ENCODE data around the gene FN3KRP. TPM values are rescaled to one million over a fixed set of nuclear protein-coding genes. Genes with fewer than 3 reads are reported as not detected.

Gene FN3KRP
- total and polyA plus RNA-seq, 2 of the 13 experiments (the other 11 are each of a cell fraction or from before 2014, with no cell fraction given) = 22.4 to 28.2 TPM

- TF ChIP-seq ZNF142 (CRISPR knock-in tag; IDR thresholded peaks at IDR 0.05) (no peak), GABPA (IDR thresholded peaks at IDR 0.05; ENCODE audit: low read depth, low read length) (no peak), GABPA (CRISPR knock-in tag; IDR thresholded peaks at IDR 0.05; ENCODE audit: low read depth) (no peak), SSRP1 (CRISPR knock-in tag; IDR thresholded peaks at IDR 0.05) (no peak), FOXJ3 (CRISPR knock-in tag; IDR thresholded peaks at IDR 0.05; ENCODE audit: borderline replicate concordance) (no peak), SMAD1 (CRISPR knock-in tag; IDR thresholded peaks at IDR 0.05; ENCODE audit: borderline replicate concordance, low read depth) (no peak), CENPX (CRISPR knock-in tag; IDR thresholded peaks at IDR 0.05) (no peak), SRY (CRISPR knock-in tag; IDR thresholded peaks at IDR 0.05) (no peak), SKI (IDR thresholded peaks at IDR 0.05; ENCODE audit: partially characterized antibody) (no peak), TOPORS (CRISPR knock-in tag; IDR thresholded peaks at IDR 0.05) (no peak), ZSCAN29 (CRISPR knock-in tag; conservative IDR thresholded peaks at IDR 0.05) (no peak), DRAP1 (CRISPR knock-in tag; IDR thresholded peaks at IDR 0.05) (0 out of 2 replicates have a peak, but pooled peaks have one; percentile 7), BORCS8-MEF2B (CRISPR knock-in tag; IDR thresholded peaks at IDR 0.05) (peak; percentile 73; the same call in 1 of the 2 replicates), NR3C1 (CRISPR knock-in tag; IDR thresholded peaks at IDR 0.05) (no peak), ZNF18 (CRISPR knock-in tag; IDR thresholded peaks at IDR 0.05; ENCODE audit: insufficient replicate concordance) (no peak), NFE2L1 (CRISPR knock-in tag; IDR thresholded peaks at IDR 0.05; ENCODE audit: borderline replicate concordance) (no peak), ELF3 (CRISPR knock-in tag; IDR thresholded peaks at IDR 0.05) (no peak), ZNF710 (CRISPR knock-in tag; IDR thresholded peaks at IDR 0.05; ENCODE audit: borderline replicate concordance) (0 out of 2 replicates have a peak, but pooled peaks have one; percentile 30)
These were observed 58.7 kb downstream of the FN3KRP start (continued) for GRCh38 chr17:82775001-82775823.
